Neutrophil (primary cell): ENCODE data around the gene CFAP43.
A peak's percentile ranks its signal among the peaks of the same experiment; 100 is the strongest.

Experiments
- H3K27ac ChIP-seq: fragments of 200-600 bp; sonication (generic); 2 replicates; pipeline ENCODE4 v1.5.1; 2016; ENCODE audit warnings: mild to moderate bottlenecking, moderate library complexity
- H3K27me3 ChIP-seq: fragments of 200-600 bp; sonication (generic); 2 replicates; pipeline ENCODE4 v1.6.0; 2016; ENCODE audit warnings: mild to moderate bottlenecking
- H3K36me3 ChIP-seq: fragments of 200-600 bp; sonication (generic); 2 replicates; pipeline ENCODE4 v1.5.1; 2017
- H3K4me1 ChIP-seq, 2 experiments: fragments of 200-600 bp in 1 of 2; sonication (generic) in 1 of 2; 1 replicate in 1 of 2; 2 replicates in 1 of 2; pipeline versions ENCODE4 v1.5.1 to v1.6.1; 2013 to 2016; ENCODE audit warnings: low read depth in 1 of 2, low read length in 1 of 2, mild to moderate bottlenecking in 1 of 2, moderate library complexity in 1 of 2; ENCODE audit not compliant: control insufficient read depth in 1 of 2, insufficient read depth in 1 of 2
- H3K4me3 ChIP-seq, 2 experiments: fragments of 200-600 bp in 1 of 2; sonication (generic) in 1 of 2; 1 replicate in 1 of 2; 2 replicates in 1 of 2; pipeline ENCODE4 v1.5.1; 2013 to 2016; ENCODE audit warnings: low read depth in 1 of 2, low read length in 1 of 2, mild to moderate bottlenecking in 1 of 2, moderate library complexity in 1 of 2
- H3K9me3 ChIP-seq: fragments of 200-600 bp; sonication (generic); 2 replicates; pipeline ENCODE4 v1.5.1; 2016
- TF ChIP-seq, protein P1 (sequence below): fragments of 200-600 bp; sonication (generic); IDR thresholded peaks from 2 replicates; pipeline ENCODE4 v1.5.1; 2016; ENCODE audit warnings: antibody characterized with exemption

Gene CFAP43

DNA sequence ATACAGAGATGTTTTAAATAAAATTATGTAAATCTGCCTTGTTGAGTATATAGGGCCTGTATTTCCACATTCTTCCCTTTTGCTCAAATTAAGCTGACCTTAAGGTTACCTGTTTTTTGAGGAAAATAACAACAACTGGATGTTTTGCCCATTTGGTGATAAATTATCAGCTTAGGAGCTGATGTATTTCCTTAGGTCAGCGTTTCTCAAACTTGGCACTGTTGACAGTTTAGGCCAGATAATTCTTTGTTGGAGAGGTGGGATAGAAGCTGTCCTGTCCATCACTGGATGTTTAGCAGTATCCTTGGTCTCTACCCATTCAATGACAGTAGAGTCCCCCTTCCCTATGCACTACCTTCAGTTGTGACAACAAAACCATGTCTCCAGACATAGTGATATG is 44.0 kb upstream of the CFAP43 start:
- Histone ChIP-seq H3K27me3 (peaks cover 22% of the 10 kb centered on the region), H3K36me3 (no peaks in the 10 kb centered on the region), H3K9me3 (no peaks in the 10 kb centered on the region), H3K4me1 (peaks cover 8 to 14% of the 10 kb centered on the region in 2 experiments), H3K4me3 (no peak overlapping the region), H3K27ac (no peak overlapping the region)
- TF ChIP-seq, protein P1, sequence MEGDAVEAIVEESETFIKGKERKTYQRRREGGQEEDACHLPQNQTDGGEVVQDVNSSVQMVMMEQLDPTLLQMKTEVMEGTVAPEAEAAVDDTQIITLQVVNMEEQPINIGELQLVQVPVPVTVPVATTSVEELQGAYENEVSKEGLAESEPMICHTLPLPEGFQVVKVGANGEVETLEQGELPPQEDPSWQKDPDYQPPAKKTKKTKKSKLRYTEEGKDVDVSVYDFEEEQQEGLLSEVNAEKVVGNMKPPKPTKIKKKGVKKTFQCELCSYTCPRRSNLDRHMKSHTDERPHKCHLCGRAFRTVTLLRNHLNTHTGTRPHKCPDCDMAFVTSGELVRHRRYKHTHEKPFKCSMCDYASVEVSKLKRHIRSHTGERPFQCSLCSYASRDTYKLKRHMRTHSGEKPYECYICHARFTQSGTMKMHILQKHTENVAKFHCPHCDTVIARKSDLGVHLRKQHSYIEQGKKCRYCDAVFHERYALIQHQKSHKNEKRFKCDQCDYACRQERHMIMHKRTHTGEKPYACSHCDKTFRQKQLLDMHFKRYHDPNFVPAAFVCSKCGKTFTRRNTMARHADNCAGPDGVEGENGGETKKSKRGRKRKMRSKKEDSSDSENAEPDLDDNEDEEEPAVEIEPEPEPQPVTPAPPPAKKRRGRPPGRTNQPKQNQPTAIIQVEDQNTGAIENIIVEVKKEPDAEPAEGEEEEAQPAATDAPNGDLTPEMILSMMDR = no peak

GRCh38 chr10:104274762-104275721 is 42.9 kb upstream of the CFAP43 start:
- Histone ChIP-seq H3K36me3 (no peaks in the 10 kb centered on the region), H3K27me3 (peaks cover 22% of the 10 kb centered on the region), H3K4me1 (peaks cover 8 to 14% of the 10 kb centered on the region in 2 experiments), H3K4me3 (peak overlapping the region in 1 of 2 experiments; percentile 35), H3K9me3 (no peaks in the 10 kb centered on the region), H3K27ac (no peak overlapping the region)
- TF ChIP-seq, protein P1 = peak; percentile 80

- H3K4me1 ChIP-seq = peaks cover 14 to 15% of the 10 kb centered on the region in 2 experiments
- TF ChIP-seq, protein P1 = no peak
These were observed 41.9 kb upstream of the CFAP43 start for GRCh38 chr10:104273899-104274575.

GRCh38 chr10:104273286-104273685 is 41.1 kb upstream of the CFAP43 start:
- peaks cover 22% of the 10 kb centered on the region for H3K27me3 ChIP-seq
- H3K4me3 ChIP-seq = no peak overlapping the region
- H3K36me3 ChIP-seq = no peaks in the 10 kb centered on the region
- no peaks in the 10 kb centered on the region for H3K9me3 ChIP-seq
- no peak overlapping the region for H3K27ac ChIP-seq
- TF ChIP-seq, protein P1 = no peak
- H3K4me1 ChIP-seq = peaks cover 16 to 17% of the 10 kb centered on the region in 2 experiments

More at GRCh38 chr10:104273899-104274575, 41.9 kb upstream of the CFAP43 start:
- Histone ChIP-seq H3K4me3 (no peak overlapping the region), H3K9me3 (no peaks in the 10 kb centered on the region), H3K36me3 (no peaks in the 10 kb centered on the region), H3K27ac (no peak overlapping the region), H3K27me3 (peaks cover 22% of the 10 kb centered on the region)

DNA sequence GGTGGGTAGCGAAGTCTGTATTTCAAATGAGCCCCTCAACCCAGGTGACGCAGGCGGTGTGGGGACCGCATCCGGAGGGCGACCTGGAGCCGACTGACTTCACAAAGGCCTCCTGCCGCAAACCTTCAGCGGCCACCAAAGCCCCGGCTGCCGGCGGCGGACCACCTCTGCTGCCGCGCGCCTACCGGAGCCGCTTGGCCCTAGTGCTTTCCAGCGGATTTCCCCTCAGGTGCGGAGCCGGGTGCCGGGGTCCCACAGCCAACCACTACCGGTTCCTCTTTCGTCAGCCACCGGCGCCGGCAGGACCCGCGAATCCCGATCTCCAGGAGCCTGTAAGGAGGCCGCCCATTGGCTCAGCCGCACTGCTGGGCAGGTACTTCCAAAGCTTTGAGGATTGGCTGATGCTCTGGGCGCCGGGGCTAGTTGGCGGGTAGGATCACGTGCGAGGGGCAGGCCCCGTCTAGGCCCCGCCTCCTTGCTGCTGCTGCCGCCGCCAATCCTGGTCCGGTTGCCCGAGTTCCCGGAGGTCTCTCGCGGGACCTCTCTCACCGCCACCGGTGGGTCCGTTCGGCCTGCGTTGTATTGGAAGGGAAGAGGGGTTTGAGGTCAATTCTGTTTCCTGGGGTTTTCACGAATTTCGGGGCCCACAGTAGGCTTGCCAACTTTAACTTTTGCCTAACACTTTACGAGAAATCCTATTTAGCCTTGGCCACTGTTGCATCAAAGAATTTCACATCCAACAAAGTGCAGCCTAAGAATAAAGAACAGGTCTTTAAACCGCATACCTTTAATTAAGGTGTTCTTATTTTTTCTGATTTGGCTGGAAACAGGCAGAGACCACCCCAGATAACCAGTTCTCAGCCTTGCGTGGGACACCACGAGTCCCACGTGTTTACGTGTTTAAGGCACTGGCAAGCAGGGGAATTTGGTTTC is 36.8 kb upstream of the CFAP43 start, which contains the start of gene GSTO2:
Gene GSTO2, plus strand, starts transcription at position 472 of the 933 bp plus-strand sequence. CDS start 5,732 bp downstream, outside the sequence.
- Histone ChIP-seq H3K36me3 (peaks cover 33% of the 10 kb centered on the region), H3K4me3 (peak within 1 kb of the TSS; percentile 71 to 92), H3K9me3 (no peaks in the 10 kb centered on the region), H3K27me3 (no peaks in the 10 kb centered on the region), H3K27ac (peak within 1 kb of the TSS; percentile 92), H3K4me1 (peaks cover 15 to 22% of the 10 kb centered on the region in 2 experiments)
- TF ChIP-seq, protein P1 = peak; percentile 51
